ENCODE measurements around the gene PAQR7.

Gene PAQR7

DNA sequence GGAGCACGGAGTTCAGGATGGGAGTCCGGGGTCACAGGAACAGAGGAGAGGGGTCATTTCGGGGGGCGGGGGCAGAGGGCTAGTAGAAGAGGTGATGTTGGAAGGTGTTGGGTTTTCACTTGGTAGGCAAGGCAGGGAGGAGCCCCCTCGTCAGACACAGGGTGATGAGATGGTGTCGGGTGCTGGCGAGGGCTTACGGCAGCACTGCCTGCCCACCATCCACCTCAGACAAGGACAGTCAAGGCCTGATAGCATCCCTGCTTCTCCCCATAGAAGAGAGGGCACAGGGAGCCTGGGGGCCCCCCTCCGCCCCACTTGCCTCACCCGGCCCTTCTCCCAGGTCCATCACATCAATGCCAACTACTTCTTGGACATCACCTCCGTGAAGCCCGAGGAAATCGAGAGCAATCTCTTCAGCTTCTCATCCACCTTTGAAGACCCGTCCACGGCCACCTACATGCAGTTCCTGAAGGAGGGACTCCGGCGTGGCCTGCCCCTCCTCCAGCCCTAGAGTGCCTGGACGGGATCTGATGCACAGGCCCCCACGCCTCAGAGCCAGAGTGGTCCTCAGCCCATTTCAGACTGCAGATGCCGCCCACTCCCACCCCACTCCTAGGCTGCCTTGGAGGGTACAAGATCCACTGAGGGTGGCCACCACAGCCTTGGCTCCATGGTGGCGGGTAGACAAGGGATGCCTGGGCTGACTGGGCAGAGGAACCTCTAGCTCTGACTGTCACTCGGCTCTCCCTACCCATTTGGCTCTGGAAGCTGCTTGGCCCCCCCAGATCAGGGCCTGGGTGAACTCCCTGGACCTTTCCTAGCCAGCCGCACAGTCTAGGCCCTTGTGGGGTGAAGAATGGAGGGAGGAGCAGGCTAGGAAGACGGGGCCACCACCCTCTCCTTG lies 60.0 kb downstream of the PAQR7 start:
- no peak for DNase-seq

DNA sequence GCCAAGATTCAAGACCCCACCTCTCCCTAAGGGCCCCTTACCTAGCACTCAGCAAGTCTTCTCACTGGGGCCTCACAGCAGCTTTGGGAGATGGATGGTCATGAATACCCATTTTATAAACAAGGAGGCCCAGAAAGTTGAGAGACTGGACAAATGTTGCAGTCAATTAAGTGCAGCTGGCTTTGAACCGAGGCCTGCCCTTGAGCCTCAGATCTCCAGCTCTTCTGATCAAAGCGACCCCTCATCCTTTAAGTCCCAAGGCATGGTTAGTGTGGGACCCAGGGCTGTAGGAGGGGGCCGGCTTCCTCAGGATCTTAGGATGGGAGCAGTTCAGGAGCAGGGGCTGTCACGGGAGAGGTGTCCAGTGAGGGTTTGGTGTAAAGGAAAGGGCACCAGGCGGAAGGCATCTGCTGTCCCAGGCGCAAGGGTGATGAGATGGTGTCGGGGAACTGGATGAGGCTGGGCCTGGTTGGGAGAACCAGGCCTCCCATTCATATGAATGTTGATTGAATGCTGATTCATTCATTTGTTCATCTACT lies 60.9 kb downstream of the PAQR7 start:
- no peak for DNase-seq

DNA sequence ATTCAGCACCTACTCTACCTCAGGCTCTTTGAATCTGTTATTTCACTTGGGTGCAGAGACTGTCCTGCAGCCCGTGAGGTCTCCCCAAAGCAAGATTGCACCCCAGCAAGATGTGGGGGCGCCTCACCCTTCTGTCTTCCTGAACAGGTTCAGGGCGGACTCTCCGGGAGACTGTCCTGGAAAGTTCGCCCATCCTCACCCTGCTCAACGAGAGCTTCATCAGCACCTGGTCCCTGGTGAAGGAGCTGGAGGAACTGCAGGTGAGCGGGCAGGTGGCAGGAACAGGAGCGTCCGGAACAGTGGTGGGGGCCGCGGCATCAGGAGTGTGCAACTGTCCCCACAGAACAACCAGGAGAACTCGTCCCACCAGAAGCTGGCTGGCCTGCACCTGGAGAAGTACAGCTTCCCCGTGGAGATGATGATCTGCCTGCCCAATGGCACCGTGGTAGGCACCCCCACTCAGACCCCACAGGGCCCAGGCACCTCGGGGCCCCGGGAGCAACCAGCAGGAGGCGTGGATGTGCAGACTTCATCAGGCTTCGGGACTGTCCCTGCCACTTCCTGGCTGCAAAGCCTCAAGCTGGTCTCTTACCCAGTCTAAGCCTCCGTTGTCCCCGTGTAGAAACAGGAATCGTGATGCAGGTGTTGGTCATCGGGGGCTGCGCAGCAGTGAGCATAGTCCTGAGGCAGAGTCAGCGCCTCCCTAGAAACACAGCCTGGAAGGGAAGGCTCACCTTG lies 61.6 kb downstream of the PAQR7 start:
- no peak for DNase-seq

DNA sequence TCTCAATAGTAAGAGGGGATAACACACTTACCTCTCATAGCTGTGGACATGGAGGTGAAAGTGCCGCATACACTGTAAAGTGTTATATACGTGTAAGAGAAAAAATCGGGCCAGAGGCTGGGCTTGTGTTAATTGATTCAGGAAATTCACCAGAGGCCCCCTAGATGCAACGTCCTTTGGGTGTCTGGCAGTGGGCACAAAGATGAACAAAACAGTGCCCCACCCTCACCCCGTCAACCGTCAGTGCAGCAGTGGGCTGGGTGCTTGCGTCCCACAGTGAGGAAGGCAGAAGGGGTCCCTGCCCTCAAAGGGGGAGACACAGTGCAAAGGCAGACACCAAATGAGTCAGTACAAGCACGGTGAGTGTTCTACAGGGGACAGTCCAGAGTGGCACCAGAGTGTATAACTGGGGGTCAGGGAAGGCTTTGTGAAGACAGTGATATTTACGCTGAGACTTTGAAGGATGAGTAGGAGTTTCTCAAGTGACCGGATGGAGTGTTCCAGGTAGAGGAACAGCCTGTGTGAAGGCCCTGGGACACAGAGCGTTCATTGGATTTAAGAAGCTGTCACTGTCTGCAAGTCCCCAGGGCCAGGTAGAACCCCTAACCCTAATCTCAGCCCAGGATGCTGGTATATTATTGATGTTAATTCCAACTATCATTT lies 62.3 kb downstream of the PAQR7 start:
- no peak for DNase-seq

Data from NCI-H2081 (cell line).